D721Med (cell line): Measurements from ENCODE around the gene EIF4E.

Source experiments
- DNase-seq: peaks from one replicate; pipeline ENCODE4 v3.0.0; 2011; ENCODE audit warnings: low spot score; ENCODE audit not compliant: insufficient read length
- FAIRE-seq: peaks from 2 replicates; lab custom pipeline; 2011; peaks lifted over from hg19 to GRCh38; lab: Jason Lieb, UNC
- CTCF ChIP-seq: IDR thresholded peaks from 2 replicates; pipeline ENCODE4 v1.5.1; 2012; ENCODE audit warnings: mild to moderate bottlenecking, control low read depth; ENCODE audit not compliant: insufficient read depth; ENCODE audit errors: missing control alignments

The EIF4E gene

GRCh38 chr4:98909646-98910401, 19.1 kb downstream of the EIF4E start:
- TF ChIP-seq CTCF, result no peak
- no peak for DNase-seq
- peak; percentile 11 for FAIRE-seq

GRCh38 chr4:98908703-98909262, 20.1 kb downstream of the EIF4E start:
- FAIRE-seq (peak; percentile 32), DNase-seq (no peak)
- no peak for TF ChIP-seq CTCF

- DNase-seq, result no peak
- FAIRE-seq, result no peak
- no peak for TF ChIP-seq CTCF
These were observed 20.8 kb downstream of the EIF4E start for GRCh38 chr4:98908182-98908581.

- FAIRE-seq, result no peak
- DNase-seq, result no peak
- TF ChIP-seq CTCF, result no peak
These were observed 23.1 kb downstream of the EIF4E start for GRCh38 chr4:98905839-98906238.

GRCh38 chr4:98905297-98905696, 23.6 kb downstream of the EIF4E start:
- FAIRE-seq, result no peak
- no peak for TF ChIP-seq CTCF
- DNase-seq, result no peak

GRCh38 chr4:98903963-98904362, 25.0 kb downstream of the EIF4E start:
- no peak for DNase-seq
- TF ChIP-seq CTCF, result no peak
- no peak for FAIRE-seq

- no peak for TF ChIP-seq CTCF
- FAIRE-seq, result no peak
These were observed 25.4 kb downstream of the EIF4E start for GRCh38 chr4:98903561-98903960.

More at GRCh38 chr4:98903561-98903960, 25.4 kb downstream of the EIF4E start:
- no peak for DNase-seq
